ENCODE results near the gene TTLL11.

DNA sequence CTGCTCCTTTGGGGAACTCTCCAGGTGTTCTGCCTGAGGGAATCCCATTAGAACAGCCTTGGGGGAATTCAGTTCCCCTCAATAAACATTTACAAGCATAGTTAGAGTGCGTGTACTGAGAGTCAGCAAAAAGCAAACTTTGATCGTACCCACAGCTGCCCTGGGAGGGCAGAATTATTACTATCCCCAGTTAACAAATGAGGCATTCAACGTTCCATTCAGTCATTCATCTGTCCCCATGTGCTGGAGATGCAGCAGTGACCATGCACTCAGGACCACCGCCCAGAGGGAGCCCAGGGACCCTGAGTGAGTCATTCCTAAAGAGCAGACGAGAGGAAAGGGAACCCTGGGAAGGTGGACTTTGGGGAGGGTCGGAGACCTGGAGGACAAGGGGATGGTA, 19.1 kb upstream of the TTLL11 start:
- TF ChIP-seq, protein P1, sequence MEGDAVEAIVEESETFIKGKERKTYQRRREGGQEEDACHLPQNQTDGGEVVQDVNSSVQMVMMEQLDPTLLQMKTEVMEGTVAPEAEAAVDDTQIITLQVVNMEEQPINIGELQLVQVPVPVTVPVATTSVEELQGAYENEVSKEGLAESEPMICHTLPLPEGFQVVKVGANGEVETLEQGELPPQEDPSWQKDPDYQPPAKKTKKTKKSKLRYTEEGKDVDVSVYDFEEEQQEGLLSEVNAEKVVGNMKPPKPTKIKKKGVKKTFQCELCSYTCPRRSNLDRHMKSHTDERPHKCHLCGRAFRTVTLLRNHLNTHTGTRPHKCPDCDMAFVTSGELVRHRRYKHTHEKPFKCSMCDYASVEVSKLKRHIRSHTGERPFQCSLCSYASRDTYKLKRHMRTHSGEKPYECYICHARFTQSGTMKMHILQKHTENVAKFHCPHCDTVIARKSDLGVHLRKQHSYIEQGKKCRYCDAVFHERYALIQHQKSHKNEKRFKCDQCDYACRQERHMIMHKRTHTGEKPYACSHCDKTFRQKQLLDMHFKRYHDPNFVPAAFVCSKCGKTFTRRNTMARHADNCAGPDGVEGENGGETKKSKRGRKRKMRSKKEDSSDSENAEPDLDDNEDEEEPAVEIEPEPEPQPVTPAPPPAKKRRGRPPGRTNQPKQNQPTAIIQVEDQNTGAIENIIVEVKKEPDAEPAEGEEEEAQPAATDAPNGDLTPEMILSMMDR (IDR thresholded peaks at IDR 0.05) = no peak
- TF ChIP-seq EP300 (IDR thresholded peaks at IDR 0.05) = no peak

Data from upper lobe of left lung (tissue), 4 donors.